ENCODE measurements around the gene NDUFS7.
"Not testable (repeated sequence)": the region's sequence is repeated elsewhere in the genome, so short reads cannot be mapped to it uniquely, and the experiment has no call there.

Gene NDUFS7

DNA sequence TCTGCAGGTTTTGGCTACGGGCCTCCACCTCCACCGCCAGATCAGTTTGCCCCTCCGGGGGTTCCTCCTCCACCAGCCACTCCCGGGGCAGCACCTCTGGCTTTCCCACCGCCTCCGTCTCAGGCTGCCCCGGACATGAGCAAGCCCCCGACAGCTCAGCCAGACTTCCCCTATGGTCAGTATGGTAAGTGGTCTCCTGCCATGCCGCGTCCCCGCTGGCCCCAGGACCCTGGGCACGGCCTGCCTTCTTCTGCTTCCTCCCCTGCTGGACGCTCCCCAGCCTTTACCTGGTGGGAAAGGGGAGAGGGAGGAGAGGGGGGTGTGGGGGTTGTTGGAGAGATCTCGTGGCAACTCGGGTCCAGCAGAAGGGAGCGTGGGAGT is 48.8 kb downstream of the NDUFS7 start:
- no peak for DNase-seq (ENCODE audit: low read depth in 3 of 3)

DNA sequence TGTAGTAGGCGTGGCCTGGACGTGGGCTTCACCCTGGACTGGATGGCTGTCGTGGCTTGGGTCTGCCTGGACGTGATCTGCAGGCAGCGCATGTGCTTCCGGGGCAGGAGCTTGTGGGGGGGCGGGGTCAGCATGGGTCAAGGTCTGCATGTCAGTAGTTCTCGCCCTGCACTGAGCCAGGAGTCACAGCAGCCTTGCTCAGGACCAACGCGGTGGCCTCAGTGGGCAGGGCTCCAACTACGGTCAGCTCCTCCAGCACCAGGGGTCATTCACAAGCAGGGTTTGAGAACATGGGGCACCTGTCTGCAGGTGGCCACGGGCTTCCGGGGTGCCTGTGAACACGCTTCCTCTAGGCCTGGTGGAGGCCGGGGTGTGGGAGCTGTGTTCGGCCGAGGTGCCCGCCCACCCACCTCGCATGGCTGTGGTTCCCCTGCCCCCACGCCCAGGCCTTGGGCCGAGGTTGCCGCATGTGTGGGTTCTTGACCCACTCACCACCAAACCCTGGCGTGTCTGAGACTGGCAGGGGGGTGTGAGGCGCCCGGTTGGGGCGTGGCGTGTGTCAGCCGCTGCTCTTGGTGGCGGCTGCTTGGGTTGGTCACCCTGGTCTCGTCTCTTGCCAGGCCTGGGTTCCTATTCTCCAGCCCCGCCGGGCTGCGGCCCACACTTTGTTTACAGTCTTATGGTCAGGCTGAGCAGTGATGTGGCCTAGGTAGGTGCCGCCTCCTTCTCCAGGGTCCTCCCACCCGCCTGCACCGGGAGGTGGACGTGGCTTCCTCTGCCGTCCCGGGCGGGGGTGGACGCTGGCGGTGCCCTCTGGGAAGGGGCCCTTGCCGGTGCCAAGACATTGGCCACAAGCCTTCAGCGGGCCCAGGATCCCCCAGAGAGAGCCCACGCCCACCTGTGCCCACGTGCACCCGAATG is 49.7 kb downstream of the NDUFS7 start:
- no peak for DNase-seq (ENCODE audit: low read depth in 3 of 3)

DNA sequence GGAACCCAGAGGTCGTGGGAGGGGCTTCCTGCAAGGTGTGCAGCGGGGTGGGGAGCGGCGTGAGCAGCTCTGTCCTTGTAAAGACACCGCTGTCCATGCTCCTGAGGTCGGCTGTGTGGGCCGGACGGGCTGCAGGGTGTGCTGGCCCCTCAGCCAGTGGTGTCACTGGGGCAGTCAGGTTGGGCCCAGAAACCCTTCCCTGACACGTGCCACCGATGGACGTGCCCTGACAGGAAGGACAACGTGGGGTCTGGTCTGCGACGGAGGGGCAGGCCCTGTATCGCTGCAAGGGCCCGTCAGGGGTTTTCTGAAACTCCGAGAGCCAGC is 50.3 kb downstream of the NDUFS7 start:
- DNase-seq (ENCODE audit: low read depth in 3 of 3): no peak

DNA sequence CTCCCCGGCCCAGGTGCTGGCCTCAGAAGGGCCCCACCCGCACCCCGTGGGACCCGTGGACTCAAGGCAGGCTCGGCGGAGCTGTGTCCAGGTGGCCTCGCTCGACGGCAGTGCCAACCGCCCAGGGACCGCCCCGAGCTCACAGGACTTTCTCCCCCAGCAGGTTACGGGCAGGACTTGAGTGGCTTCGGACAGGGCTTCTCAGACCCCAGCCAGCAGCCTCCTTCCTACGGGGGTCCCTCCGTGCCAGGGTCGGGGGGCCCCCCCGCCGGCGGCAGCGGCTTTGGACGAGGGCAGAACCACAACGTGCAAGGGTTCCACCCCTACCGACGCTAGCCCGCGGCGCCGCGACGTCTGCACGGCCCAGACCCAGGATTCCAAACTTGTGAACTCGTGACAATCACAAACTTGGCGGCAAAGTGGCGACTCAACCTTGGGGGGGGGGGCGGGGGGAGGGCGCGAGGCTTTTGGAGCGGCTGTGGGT is 50.9 kb downstream of the NDUFS7 start:
- no peak for DNase-seq (ENCODE audit: low read depth in 3 of 3)

DNA sequence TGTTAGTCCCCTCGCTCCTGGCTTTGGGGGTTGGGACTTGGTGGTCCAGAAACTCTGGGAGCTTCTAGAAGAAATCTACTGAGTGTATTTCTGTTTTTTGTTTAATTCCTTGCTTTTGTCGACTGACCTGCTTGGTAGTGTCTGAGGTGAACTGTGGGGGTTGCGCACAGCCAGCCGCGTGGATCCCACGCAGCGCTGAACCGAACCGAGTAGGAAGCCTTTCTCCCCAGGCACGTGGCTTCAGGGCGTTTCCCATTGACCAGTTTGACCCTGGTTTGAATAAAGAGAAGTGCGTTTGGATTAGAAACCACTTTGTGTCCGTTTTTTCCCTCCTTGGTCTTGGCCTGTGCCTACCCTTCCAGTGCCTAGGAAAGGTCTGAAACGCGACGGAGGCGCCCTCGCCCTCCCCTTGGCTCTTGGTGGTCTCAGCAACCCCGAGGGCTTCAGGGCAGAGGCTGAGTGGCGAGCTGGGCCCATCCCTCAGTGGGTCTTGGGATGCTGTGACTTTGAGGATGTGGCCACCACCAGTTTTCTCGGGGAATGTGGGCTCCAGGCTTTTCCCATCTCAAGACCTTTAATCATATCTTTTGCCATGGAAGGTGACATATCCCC is 51.8 kb downstream of the NDUFS7 start:
- no peak for DNase-seq (ENCODE audit: low read depth in 3 of 3)

DNA sequence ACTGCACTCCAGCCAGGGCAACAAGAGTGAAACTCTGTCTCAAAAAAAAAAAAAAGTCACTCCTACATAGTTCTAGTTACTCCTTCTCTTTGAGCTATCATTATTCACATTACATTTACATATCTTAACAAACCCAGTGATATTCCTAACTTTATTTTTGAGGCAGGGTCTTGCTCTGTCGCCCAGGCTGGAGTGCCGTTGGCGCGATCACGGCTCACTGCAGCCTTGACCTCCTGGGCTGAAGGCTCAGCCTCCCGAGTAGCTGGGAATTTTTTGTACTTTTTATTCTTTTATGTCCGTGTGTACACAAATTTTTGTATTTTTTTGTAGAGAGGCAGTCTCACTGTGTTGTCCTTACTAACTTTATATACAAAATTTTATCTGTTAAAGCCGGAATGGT is 53.9 kb downstream of the NDUFS7 start:
- no peak for DNase-seq (ENCODE audit: low read depth in 3 of 3)

DNA sequence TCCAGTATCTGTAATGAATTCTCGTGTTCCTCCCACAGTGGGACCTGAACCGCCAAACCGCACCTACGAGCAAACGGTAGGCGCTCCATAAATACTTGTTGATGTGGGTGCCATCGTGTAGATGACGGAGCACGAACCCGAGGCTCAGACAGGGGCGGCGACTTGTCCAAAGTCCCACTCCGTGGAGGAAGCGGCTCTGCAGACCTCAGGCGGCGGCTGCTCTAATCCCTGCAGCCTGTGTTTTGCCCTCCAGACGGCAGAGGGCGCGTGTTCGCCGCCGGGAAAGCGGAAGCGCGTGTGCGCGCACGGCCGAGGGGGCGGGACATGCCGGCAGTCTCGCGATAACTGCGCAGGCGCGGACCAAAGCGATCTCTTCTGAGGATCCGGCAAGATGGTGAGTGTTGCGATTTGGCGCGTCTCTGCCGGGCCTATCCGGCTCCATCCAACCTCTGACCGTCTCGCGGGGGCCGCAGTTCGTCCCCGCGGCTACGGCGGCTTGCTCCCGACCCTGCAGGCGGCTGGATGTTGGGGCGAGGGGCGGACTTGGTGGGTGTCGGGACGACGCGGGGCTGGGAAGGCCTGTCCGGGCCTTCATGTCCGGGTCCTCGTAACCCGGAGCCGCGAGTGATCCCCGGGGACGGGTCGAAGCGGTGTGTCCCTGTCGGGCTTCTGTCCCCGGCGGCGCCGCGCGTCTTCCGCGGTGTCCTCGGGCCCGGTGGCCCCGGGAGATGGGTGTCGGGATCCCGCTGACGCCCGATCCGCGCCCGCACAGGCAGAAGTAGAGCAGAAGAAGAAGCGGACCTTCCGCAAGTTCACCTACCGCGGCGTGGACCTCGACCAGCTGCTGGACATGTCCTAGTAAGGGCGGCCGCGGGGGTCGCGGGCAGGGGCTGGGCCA is 54.6 kb downstream of the NDUFS7 start, which contains the start of gene RPS15:
TSS of gene RPS15 (plus strand) at position 362 of the 898 bp plus-strand sequence. CDS start at position 392, 30 bp downstream.
- peak; percentile 92 to 93 (median 92) for DNase-seq (ENCODE audit: low read depth in 3 of 3)

DNA sequence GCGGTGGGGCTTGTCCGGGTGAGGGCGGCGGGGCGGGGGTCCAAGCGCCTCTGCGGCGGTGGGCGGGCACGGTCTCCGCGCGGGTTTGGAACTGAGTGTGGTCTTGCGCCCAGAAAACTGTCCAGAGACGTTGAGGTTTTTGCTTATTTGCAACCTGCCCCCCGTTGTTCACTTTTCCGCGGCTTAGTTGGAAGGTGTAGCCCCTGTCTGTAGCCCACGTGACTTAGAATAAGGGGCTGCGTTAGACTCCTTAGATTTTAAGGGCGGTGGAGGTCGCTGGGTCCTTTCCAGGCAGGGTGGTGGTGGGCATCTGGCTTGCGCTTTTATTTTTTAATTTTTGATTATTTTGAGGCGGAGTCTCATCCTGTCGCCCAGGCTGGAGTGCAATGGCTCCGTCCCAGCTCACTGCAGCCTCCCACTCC is 55.2 kb downstream of the NDUFS7 start:
- DNase-seq (ENCODE audit: low read depth in 3 of 3): no peak

DNA sequence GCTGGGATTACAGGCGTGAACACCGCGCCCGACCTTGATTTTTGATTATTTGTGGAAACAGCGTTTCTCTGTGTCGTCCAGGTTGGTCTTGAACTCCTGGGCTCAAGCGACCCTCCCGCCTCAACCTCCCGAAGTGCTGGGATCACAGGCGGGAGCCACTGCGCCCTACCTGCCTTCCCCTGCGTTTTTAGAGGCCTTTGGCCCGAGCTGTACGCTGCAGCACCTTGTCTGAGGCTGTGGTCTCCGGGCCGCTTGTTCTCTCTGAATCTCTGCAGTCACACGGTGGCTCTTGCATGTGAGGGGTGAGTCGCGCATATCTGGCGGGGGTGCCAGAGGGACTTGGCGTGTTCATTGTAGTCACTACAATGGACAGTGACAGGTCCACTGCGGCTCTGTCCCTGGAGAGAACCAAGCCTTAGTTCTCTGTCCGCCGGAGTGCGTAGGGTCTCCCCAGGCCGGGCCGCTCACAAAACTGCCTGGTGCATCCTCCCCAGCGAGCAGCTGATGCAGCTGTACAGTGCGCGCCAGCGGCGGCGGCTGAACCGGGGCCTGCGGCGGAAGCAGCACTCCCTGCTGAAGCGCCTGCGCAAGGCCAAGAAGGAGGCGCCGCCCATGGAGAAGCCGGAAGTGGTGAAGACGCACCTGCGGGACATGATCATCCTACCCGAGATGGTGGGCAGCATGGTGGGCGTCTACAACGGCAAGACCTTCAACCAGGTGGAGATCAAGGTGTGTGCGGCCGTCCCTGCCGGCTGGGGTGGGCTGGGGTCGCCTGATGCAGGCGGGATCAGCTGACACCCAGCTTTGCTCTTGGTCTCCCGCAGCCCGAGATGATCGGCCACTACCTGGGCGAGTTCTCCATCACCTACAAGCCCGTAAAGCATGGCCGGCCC is 56.1 kb downstream of the NDUFS7 start:
- not testable (repeated sequence) for DNase-seq (ENCODE audit: low read depth in 3 of 3)

DNA sequence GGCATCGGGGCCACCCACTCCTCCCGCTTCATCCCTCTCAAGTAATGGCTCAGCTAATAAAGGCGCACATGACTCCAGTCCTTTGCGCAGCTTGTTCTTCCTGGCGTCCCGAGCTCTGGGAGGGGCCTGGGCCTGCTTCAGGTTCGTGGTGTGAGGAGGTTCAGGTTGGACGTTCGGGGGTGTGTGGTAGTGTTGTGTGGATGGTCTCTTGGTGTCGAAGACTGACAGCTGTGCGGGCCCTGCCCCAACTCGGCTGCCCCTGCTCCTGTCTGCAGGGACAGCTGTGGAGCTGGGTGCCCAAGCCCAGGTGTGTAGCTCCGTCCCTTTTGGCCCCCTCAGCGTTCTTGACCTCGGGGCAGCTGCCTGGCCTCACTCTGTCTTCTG is 56.7 kb downstream of the NDUFS7 start:
- no peak for DNase-seq (ENCODE audit: low read depth in 3 of 3)

DNA sequence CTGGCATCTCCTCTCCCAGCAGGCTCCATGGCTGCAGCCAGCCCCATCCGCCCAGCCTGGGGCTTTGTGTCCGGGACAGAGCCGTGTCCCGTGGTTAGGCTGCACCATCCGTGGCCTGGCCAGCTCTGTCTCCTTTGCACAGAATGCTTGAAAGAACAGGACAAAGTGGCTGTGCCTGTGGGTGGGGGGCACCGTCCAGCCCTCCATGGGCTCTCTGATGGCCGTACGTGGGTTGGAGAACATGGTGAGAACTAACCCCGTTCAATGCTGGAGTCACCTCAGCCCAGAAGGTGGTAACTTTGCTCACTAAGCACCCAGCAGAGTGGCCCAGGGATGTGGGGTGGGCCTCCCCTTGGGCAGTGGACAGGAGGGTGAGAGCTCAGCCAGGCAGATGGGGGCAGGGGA is 57.3 kb downstream of the NDUFS7 start:
- DNase-seq (ENCODE audit: low read depth in 3 of 3): no peak

DNA sequence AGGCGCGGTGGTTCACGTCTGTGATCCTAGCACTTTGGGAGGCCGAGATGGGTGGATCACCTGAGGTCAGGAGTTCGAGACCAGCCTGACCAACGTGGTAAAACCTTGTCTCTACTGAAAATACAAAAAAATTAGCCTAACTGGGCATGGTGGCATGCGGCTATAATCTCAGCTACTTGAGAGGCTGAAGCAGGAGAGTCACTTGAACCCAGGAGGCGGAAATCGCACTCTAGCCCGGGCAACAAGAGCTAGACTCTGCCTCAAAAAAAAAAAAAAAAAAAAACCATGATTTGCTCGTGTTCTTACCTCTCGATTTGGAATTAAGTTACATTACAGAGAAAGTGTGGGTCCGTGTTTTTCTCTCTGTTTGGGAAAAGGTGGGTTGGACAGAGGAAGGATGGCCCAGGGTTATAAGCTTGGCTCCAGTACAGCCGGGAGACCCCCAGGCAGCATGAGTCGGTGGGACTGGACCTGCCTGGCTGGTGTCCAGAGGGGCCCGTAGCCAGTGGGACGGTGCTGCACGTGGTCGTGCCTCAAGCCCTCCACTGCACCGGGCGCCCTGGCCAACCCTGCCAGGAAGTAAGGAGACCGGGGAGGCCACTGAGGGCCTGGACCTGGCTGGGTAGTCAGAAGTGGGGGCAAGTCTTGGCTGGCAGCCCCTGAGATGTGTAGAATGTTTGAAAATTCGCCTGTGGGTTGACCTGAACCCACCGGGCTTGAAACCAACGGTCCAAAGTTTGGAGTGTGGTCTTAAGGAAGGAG is 58.2 kb downstream of the NDUFS7 start:
- no peak for DNase-seq (ENCODE audit: low read depth in 3 of 3)

All from stimulated activated CD4-positive, alpha-beta T cell treated with anti-CD3 and anti-CD28 coated beads, TNF-alpha, amount 100 ng/mL, for 48 hours (primary cell).